CD14-positive monocyte (primary cell): Measurements from ENCODE around the gene IMMP1L. TPM values are rescaled to one million over a fixed set of nuclear protein-coding genes. Genes with fewer than 3 reads are reported as not detected.

ENCODE experiments used
- DNase-seq, 3 donors: peaks; one replicate each; pipeline ENCODE4 v3.0.0-alpha.2; 2011 to 2022
- H2AFZ ChIP-seq: 2 replicates; pipeline ENCODE4 v1.6.0; 2012; ENCODE audit warnings: mild to moderate bottlenecking, low read depth, low read length, inconsistent platforms; ENCODE audit not compliant: insufficient read depth, poor library complexity, severe bottlenecking
- H3K27ac ChIP-seq, 2 donors: 1 replicate in 1 of 2; 2 replicates in 1 of 2; pipeline ENCODE4 v1.5.1; 2012 to 2013; ENCODE audit warnings: low read length in 2 of 2, control low read depth in 1 of 2, inconsistent platforms in 1 of 2, low read depth in 1 of 2, mild to moderate bottlenecking in 1 of 2
- H3K27me3 ChIP-seq, 2 donors: one replicate each; pipeline versions ENCODE4 v1.6.0 to v1.6.1; 2011 to 2013; ENCODE audit warnings: low read length in 2 of 2; ENCODE audit not compliant: control insufficient read depth in 2 of 2, insufficient read depth in 2 of 2
- H3K36me3 ChIP-seq, 2 donors: replicated peaks in 1 of 2; 1 replicate in 1 of 2; 2 replicates in 1 of 2; pipeline versions ENCODE4 v1.5.1 to v1.6.1; 2012 to 2013; ENCODE audit warnings: low read length in 2 of 2, control low read depth in 1 of 2, inconsistent platforms in 1 of 2, mild to moderate bottlenecking in 1 of 2; ENCODE audit not compliant: insufficient read depth in 2 of 2, control insufficient read depth in 1 of 2
- H3K4me1 ChIP-seq, 2 donors: 1 replicate in 1 of 2; 2 replicates in 1 of 2; pipeline versions ENCODE4 v1.5.1 to v1.6.1; 2012 to 2013; ENCODE audit warnings: low read length in 2 of 2, control low read depth in 1 of 2, inconsistent platforms in 1 of 2, mild to moderate bottlenecking in 1 of 2, moderate library complexity in 1 of 2; ENCODE audit not compliant: insufficient read depth in 2 of 2, control insufficient read depth in 1 of 2
- H3K4me2 ChIP-seq: replicated peaks from 2 replicates; pipeline ENCODE3; 2012; ENCODE audit warnings: low read length, moderate library complexity, mild to moderate bottlenecking; ENCODE audit not compliant: poor library complexity, severe bottlenecking; ENCODE audit errors: extremely low read depth
- H3K4me3 ChIP-seq, 3 experiments: fragments of 200-600 bp in 1 of 3; sonication (generic) in 1 of 3; replicated peaks in 1 of 3; 1 replicate in 2 of 3; 2 replicates in 1 of 3; pipeline ENCODE4 v1.5.1; 2011 to 2013; ENCODE audit warnings: low read length in 3 of 3, mild to moderate bottlenecking in 3 of 3, control low read depth in 2 of 3, low read depth in 2 of 3, inconsistent platforms in 1 of 3, moderate library complexity in 1 of 3
- H3K79me2 ChIP-seq: 2 replicates; pipeline ENCODE4 v1.6.0; 2012; ENCODE audit warnings: mild to moderate bottlenecking, control low read depth, inconsistent platforms, low read length, moderate library complexity; ENCODE audit not compliant: insufficient read depth
- H3K9ac ChIP-seq: 2 replicates; pipeline ENCODE4 v1.6.0; 2017; ENCODE audit warnings: low read length, mild to moderate bottlenecking; ENCODE audit not compliant: insufficient read depth, poor library complexity, severe bottlenecking
- H3K9me3 ChIP-seq, 2 donors: replicated peaks in 1 of 2; 1 replicate in 1 of 2; 2 replicates in 1 of 2; pipeline versions ENCODE4 v1.5.1 to v1.6.1; 2012 to 2013; ENCODE audit warnings: low read length in 2 of 2, control low read depth in 1 of 2; ENCODE audit not compliant: control insufficient read depth in 1 of 2, insufficient read depth in 1 of 2
- H4K20me1 ChIP-seq: 2 replicates; pipeline ENCODE4 v1.6.0; 2012; ENCODE audit warnings: mild to moderate bottlenecking, low read length, control low read depth, moderate library complexity; ENCODE audit not compliant: insufficient read depth
- H3K27ac Mint-ChIP-seq, 7 donors: one replicate each; pipeline ENCODE4 v1.8.0; 2020; ENCODE audit warnings: mild to moderate bottlenecking in 7 of 7, mixed read lengths in 7 of 7, moderate library complexity in 6 of 7, inconsistent platforms in 2 of 7
- H3K27me3 Mint-ChIP-seq, 3 donors: one replicate each; pipeline ENCODE4 v1.8.0; 2021 to 2022; ENCODE audit warnings: low read depth in 3 of 3, mild to moderate bottlenecking in 3 of 3, mixed read lengths in 3 of 3, moderate library complexity in 3 of 3, inconsistent platforms in 1 of 3
- H3K36me3 Mint-ChIP-seq, 2 donors: one replicate each; pipeline ENCODE4 v1.8.0; 2020; ENCODE audit warnings: mixed read lengths in 2 of 2, inconsistent platforms in 1 of 2, mild to moderate bottlenecking in 1 of 2
- H3K4me1 Mint-ChIP-seq: one replicate; pipeline ENCODE4 v1.8.0; 2020; ENCODE audit warnings: mild to moderate bottlenecking, mixed read lengths
- H3K4me3 Mint-ChIP-seq, 2 donors: one replicate each; pipeline ENCODE4 v1.8.0; 2020; ENCODE audit warnings: mild to moderate bottlenecking in 2 of 2, mixed read lengths in 2 of 2, moderate library complexity in 1 of 2
- H3K9me3 Mint-ChIP-seq, 7 donors: one replicate each; pipeline ENCODE4 v1.8.0; 2020 to 2022; ENCODE audit warnings: mixed read lengths in 7 of 7, mild to moderate bottlenecking in 6 of 7, moderate library complexity in 6 of 7, inconsistent platforms in 2 of 7
- WGBS: methylation state at CpG from one replicate; pipeline ENCODE4 v1.1.5; 2013; ENCODE audit warnings: missing lambda C conversion rate; ENCODE audit not compliant: insufficient coverage; 5-methylcytosine and 5-hydroxymethylcytosine counted together
- intact Hi-C, 2 donors: fragments of 100-400 bp; cut with micrococcal nuclease; formaldehyde crosslinking; loops; one replicate each; pipeline versions ENCODE4 v1.15.0 to v1.15.1; 2023
- polyA plus RNA-seq, 3 donors: library from polyadenylated mRNA; depleted of rRNA in 1 of 3; unstranded in 2 of 3; stranded (reverse) in 1 of 3; fragments of 300-500 nt in 2 of 3; fragments of >200 nt in 1 of 3; fragmentation: Illumina TruSeq in 2 of 3; gene quantifications; 1 replicate in 2 of 3; 2 replicates in 1 of 3; pipeline ENCODE4 v1.2.3, GENCODE V29; 2012 to 2021
- TF ChIP-seq, protein P1 (sequence below): fragments of 200-600 bp; IDR thresholded peaks from one replicate; pipeline ENCODE4 v1.8.0; 2022; ENCODE audit warnings: antibody characterized with exemption, mild to moderate bottlenecking

The IMMP1L gene
- polyA plus RNA-seq, 3 donors, result 0.53 to 5.0 (median 4.7) TPM

DNA sequence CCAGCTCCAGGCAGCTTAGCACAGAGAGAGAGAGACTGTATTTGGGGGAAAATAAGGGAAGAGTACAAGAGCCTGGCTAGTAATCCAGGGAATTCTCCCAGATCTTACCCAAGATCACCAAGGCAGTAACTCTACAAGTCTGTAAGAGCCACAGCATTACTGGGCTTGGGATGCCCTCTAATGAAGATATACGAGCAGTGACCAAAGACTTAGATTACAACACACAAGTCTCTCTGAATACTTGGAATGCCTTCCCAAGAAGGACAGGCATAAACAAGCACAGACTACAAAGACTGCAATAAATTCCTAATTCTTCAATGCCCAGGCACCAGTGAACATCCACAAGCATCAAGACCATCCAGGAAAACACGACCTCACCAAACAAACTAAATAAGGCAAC lies 122.0 kb downstream of the IMMP1L start:
- Histone ChIP-seq H3K36me3 (no peaks in the 10 kb centered on the region), H3K4me2 (no peak overlapping the region), H2AFZ (no peak overlapping the region), H3K4me3 (no peak overlapping the region), H3K79me2 (no peaks in the 10 kb centered on the region), H3K27ac (no peak overlapping the region), H4K20me1 (no peaks in the 10 kb centered on the region), H3K9ac (no peak overlapping the region), H3K4me1 (no peaks in the 10 kb centered on the region), H3K27me3 (no peaks in the 10 kb centered on the region), H3K9me3 (peaks cover 0 to 11% of the 10 kb centered on the region in 2 donors)
- Mint-ChIP-seq H3K27ac (no peak overlapping the region), H3K36me3 (peaks cover 4 to 14% of the 10 kb centered on the region in 2 donors), H3K4me1 (no peaks in the 10 kb centered on the region), H3K9me3 (peaks cover 3 to 21% (median 13%) of the 10 kb centered on the region in 7 donors), H3K4me3 (no peak overlapping the region), H3K27me3 (peaks cover 0 to 1% (median 0%) of the 10 kb centered on the region in 3 donors)
- WGBS, result 100% methylated on average over 1 of the region's 2 CpGs
- intact Hi-C loops, result no loop called here
- TF ChIP-seq, protein P1, sequence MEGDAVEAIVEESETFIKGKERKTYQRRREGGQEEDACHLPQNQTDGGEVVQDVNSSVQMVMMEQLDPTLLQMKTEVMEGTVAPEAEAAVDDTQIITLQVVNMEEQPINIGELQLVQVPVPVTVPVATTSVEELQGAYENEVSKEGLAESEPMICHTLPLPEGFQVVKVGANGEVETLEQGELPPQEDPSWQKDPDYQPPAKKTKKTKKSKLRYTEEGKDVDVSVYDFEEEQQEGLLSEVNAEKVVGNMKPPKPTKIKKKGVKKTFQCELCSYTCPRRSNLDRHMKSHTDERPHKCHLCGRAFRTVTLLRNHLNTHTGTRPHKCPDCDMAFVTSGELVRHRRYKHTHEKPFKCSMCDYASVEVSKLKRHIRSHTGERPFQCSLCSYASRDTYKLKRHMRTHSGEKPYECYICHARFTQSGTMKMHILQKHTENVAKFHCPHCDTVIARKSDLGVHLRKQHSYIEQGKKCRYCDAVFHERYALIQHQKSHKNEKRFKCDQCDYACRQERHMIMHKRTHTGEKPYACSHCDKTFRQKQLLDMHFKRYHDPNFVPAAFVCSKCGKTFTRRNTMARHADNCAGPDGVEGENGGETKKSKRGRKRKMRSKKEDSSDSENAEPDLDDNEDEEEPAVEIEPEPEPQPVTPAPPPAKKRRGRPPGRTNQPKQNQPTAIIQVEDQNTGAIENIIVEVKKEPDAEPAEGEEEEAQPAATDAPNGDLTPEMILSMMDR, result no peak
- no peak for DNase-seq

DNA sequence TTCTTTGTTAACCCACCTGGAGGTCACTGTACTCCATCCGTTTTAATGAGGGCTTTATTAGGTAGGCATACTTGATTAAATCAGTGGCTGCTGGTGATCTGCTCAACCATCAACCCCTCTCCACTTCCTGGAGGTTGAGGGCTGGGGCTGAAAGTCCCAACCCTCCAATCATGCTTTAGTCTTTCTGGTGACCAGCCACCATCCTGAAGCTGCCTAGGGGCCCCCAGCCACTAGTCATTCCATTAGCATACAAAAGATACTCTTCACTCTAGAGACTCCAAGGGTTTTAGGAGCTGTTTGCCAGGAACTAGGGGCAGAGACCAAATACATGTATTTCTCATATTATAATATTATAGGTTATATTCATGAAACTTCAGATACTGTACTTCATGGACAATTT lies 126.3 kb downstream of the IMMP1L start:
- Histone ChIP-seq H3K9me3 (peaks cover 0 to 11% of the 10 kb centered on the region in 2 donors), H3K4me1 (no peaks in the 10 kb centered on the region), H3K9ac (no peak overlapping the region), H3K36me3 (no peaks in the 10 kb centered on the region), H3K27me3 (no peaks in the 10 kb centered on the region), H3K4me3 (no peak overlapping the region), H3K4me2 (no peak overlapping the region), H3K79me2 (no peaks in the 10 kb centered on the region), H3K27ac (no peak overlapping the region), H4K20me1 (no peaks in the 10 kb centered on the region), H2AFZ (no peak overlapping the region)
- TF ChIP-seq, protein P1, result no peak
- intact Hi-C loops, result no loop called here
- no peak overlapping the region for H3K4me3 Mint-ChIP-seq
- no CpG with 5 or more reads among the region's 1 CpG for WGBS
- DNase-seq, result no peak
- H3K36me3 Mint-ChIP-seq, result peaks cover 4 to 14% of the 10 kb centered on the region in 2 donors
- peaks cover 0 to 1% (median 0%) of the 10 kb centered on the region in 3 donors for H3K27me3 Mint-ChIP-seq
- H3K9me3 Mint-ChIP-seq, result peaks cover 0 to 19% (median 6%) of the 10 kb centered on the region in 7 donors
- no peaks in the 10 kb centered on the region for H3K4me1 Mint-ChIP-seq
- no peak overlapping the region for H3K27ac Mint-ChIP-seq

Other genes starting within 250 kb of the IMMP1L start
- gene DCDC1, start 139.9 kb downstream of the IMMP1L start, polyA plus RNA-seq, result under 1 TPM in 1 of 3 donors, not detected in 2; 0.03 TPM
- 1 to 10 TPM; 3.4 to 4.8 (median 4.4) TPM for gene DNAJC24, start 139.8 kb downstream of the IMMP1L start, polyA plus RNA-seq
- gene ELP4, start 145 bp upstream of the IMMP1L start, polyA plus RNA-seq, result 10 to 100 TPM in 2 of 3 donors, 1 to 10 TPM in 1; 6.0 to 17.8 (median 16.4) TPM